Measurements from ENCODE around the gene TSHZ2. TPM values are rescaled to one million over a fixed set of nuclear protein-coding genes. Genes with fewer than 3 reads are reported as not detected.

TSHZ2 gene
- total RNA-seq, 6 experiments from 2014 or later: 14.2 to 28.1 (median 21.0) TPM

DNA sequence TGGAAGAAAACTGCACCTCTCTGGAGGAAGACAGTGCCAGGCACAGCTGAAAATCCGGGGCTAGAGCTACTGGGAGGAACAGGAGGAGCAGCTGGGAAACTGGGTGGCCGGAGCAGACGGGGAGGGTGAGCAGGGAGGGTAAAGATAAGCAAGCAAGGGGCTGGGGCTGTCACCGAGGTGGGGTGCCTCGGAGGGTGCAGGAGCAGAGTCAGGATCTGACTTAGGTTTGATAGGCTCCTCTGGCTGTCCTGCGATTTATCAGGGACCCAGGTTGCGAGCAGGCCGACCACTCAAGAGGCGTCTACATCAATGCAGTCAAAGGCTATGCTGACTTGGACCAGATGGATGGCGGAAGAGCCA lies 12.3 kb downstream of the TSHZ2 start:
- intact Hi-C loops (cut with DNase I): no loop called here
- TF ChIP-seq, protein P1, sequence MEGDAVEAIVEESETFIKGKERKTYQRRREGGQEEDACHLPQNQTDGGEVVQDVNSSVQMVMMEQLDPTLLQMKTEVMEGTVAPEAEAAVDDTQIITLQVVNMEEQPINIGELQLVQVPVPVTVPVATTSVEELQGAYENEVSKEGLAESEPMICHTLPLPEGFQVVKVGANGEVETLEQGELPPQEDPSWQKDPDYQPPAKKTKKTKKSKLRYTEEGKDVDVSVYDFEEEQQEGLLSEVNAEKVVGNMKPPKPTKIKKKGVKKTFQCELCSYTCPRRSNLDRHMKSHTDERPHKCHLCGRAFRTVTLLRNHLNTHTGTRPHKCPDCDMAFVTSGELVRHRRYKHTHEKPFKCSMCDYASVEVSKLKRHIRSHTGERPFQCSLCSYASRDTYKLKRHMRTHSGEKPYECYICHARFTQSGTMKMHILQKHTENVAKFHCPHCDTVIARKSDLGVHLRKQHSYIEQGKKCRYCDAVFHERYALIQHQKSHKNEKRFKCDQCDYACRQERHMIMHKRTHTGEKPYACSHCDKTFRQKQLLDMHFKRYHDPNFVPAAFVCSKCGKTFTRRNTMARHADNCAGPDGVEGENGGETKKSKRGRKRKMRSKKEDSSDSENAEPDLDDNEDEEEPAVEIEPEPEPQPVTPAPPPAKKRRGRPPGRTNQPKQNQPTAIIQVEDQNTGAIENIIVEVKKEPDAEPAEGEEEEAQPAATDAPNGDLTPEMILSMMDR (IDR thresholded peaks at IDR 0.05): no peak
- TF ChIP-seq POLR2A (IDR thresholded peaks at IDR 0.05): no peak
- no peaks in the 10 kb centered on the region for H3K36me3 ChIP-seq
- WGBS (ENCODE audit: insufficient coverage, low coverage, low lambda C conversion rate, missing lambda C conversion rate): 84% methylated on average over 10 of the region's 10 CpGs
- peak in 1 of 4 donors; percentile 13 for ATAC-seq
- no peak overlapping the region for H3K4me3 ChIP-seq
- no peak for DNase-seq
- H3K9me3 ChIP-seq: no peaks in the 10 kb centered on the region
- H3K27ac ChIP-seq: no peak overlapping the region
- H3K27me3 ChIP-seq: no peaks in the 10 kb centered on the region
- no peaks in the 10 kb centered on the region for H3K4me1 ChIP-seq

DNA sequence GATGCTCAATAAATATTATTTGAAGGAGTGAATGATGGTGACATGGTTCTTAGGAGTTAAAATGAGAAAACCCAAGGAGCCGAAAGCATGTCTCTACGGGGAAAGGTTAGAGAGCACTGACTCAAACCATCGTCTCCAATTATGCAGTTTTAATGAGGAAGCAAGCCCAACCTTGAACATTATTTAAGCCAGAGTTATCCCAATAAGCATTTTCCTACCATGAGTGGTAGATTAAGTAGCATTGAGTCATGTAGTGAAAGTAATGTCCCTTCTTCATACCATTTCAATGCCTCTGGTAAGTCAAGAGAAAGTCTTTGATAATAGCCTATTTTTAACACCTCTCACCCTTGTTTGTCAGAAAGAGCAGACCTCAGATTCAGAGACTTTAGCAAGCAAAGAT lies 13.5 kb downstream of the TSHZ2 start:
- intact Hi-C loops (cut with DNase I): no loop called here
- H3K4me1 ChIP-seq: no peaks in the 10 kb centered on the region
- 92% methylated on average over 3 of the region's 3 CpGs for WGBS (ENCODE audit: insufficient coverage, low coverage, low lambda C conversion rate, missing lambda C conversion rate)

DNA sequence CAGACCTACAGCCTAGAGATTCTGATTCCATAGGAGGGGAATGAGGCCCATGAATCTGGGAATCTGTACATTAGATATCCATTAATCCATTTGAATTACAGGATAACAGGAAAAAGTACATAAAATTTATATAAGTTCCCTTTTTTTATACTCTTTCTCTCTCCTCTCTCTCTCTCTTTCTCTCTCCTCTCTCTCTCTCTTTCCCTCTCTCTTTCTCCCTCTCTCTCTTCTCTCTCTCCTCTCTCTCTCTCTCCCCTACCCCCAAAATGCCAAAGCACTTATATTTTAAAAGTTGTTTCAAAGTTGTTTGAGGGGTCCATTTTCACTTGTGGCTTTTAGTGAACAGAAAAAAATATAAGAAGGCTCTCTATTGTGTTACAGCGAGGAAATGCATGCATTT lies 15.1 kb downstream of the TSHZ2 start:
- Histone ChIP-seq H3K9me3 (no peaks in the 10 kb centered on the region), H3K36me3 (no peaks in the 10 kb centered on the region), H3K27ac (no peak overlapping the region), H3K4me1 (peaks cover 0 to 8% (median 0%) of the 10 kb centered on the region in 4 donors), H3K27me3 (no peaks in the 10 kb centered on the region), H3K4me3 (no peak overlapping the region)
- ATAC-seq (no peak), DNase-seq (no peak)
- TF ChIP-seq, protein P1 (IDR thresholded peaks at IDR 0.05): no peak
- no peak for TF ChIP-seq POLR2A (IDR thresholded peaks at IDR 0.05)
- 81% methylated on average over 1 of the region's 1 CpG for WGBS (ENCODE audit: insufficient coverage, low coverage, low lambda C conversion rate, missing lambda C conversion rate)
- intact Hi-C loops (cut with DNase I): no loop called here

More for the DNA sequence above, 13.5 kb downstream of the TSHZ2 start:
- no peak for TF ChIP-seq POLR2A (IDR thresholded peaks at IDR 0.05)
- TF ChIP-seq, protein P1 (IDR thresholded peaks at IDR 0.05): no peak
- Histone ChIP-seq H3K9me3 (no peaks in the 10 kb centered on the region), H3K36me3 (no peaks in the 10 kb centered on the region), H3K27me3 (no peaks in the 10 kb centered on the region), H3K4me3 (no peak overlapping the region), H3K27ac (no peak overlapping the region)
- DNase-seq (no peak), ATAC-seq (no peak)

DNA sequence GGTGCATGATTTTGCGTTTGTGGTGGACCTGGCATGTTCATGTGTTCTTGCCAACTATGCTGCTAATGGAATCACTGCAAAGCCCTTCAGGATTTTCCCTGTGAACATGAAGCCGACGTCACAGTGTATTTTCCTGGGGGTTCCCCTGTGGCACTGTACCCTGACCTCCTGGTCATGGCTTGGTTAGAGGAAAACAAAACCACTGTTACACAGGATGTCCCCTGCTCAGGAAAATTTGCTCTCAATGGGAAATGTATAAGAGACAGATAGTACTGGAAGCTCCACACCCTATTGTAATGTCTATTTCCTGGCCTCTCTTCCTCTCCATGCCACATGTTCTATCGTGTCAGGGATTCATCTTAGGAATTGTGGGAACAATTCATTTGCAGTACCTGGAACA lies 19.7 kb downstream of the TSHZ2 start:
- TF ChIP-seq, protein P1 (IDR thresholded peaks at IDR 0.05): no peak
- no peak for TF ChIP-seq POLR2A (IDR thresholded peaks at IDR 0.05)
- WGBS (ENCODE audit: insufficient coverage, low coverage, low lambda C conversion rate, missing lambda C conversion rate): 28% methylated on average over 2 of the region's 4 CpGs
- intact Hi-C loops (cut with DNase I): no loop called here
- H3K9me3 ChIP-seq: no peaks in the 10 kb centered on the region
- ATAC-seq (peak; percentile 77 to 93 (median 90)), DNase-seq (peak in 1 of 3 donors; percentile 30)
- no peaks in the 10 kb centered on the region for H3K27me3 ChIP-seq
- H3K4me3 ChIP-seq: no peak overlapping the region
- peaks cover 0 to 8% (median 0%) of the 10 kb centered on the region in 4 donors for H3K4me1 ChIP-seq
- H3K27ac ChIP-seq: peak overlapping the region in 1 of 3 donors; percentile 59
- H3K36me3 ChIP-seq: no peaks in the 10 kb centered on the region

DNA sequence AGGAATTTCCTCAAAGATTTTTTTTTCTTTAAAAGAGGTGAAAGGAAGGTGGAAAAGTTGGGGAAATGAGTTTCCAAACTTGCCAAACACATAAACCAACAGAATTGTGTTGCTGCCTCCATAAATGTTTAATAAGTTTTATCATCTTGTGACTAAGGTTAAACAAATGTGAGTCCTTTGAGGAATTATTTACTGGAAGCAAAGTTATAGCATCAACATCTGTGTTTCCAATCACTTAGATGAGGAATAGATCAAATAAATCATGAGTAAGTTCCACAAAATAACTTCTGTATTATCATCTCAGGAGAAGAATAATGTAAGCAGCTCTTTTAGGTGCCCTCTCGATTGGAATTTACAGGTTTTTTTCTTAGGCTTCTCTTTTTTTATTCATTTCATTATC lies 20.5 kb downstream of the TSHZ2 start:
- DNase-seq: no peak
- Histone ChIP-seq H3K27me3 (no peaks in the 10 kb centered on the region), H3K9me3 (no peaks in the 10 kb centered on the region), H3K27ac (peak overlapping the region in 1 of 3 donors; percentile 59), H3K4me3 (no peak overlapping the region), H3K36me3 (no peaks in the 10 kb centered on the region), H3K4me1 (peaks cover 0 to 8% (median 0%) of the 10 kb centered on the region in 4 donors)
- TF ChIP-seq POLR2A (IDR thresholded peaks at IDR 0.05): no peak
- TF ChIP-seq, protein P1 (IDR thresholded peaks at IDR 0.05): no peak
- WGBS (ENCODE audit: insufficient coverage, low coverage, low lambda C conversion rate, missing lambda C conversion rate): 53% methylated on average over 1 of the region's 1 CpG
- intact Hi-C loops (cut with DNase I): no loop called here
- ATAC-seq: peak in 1 of 4 donors; percentile 59
